NCI-H69 (cell line): ENCODE measurements around the gene NKX1-1.

Source experiments
- DNase-seq: peaks from one replicate; lab custom pipeline; 2025; lab: John Stamatoyannopoulos, UW

NKX1-1 gene

DNA sequence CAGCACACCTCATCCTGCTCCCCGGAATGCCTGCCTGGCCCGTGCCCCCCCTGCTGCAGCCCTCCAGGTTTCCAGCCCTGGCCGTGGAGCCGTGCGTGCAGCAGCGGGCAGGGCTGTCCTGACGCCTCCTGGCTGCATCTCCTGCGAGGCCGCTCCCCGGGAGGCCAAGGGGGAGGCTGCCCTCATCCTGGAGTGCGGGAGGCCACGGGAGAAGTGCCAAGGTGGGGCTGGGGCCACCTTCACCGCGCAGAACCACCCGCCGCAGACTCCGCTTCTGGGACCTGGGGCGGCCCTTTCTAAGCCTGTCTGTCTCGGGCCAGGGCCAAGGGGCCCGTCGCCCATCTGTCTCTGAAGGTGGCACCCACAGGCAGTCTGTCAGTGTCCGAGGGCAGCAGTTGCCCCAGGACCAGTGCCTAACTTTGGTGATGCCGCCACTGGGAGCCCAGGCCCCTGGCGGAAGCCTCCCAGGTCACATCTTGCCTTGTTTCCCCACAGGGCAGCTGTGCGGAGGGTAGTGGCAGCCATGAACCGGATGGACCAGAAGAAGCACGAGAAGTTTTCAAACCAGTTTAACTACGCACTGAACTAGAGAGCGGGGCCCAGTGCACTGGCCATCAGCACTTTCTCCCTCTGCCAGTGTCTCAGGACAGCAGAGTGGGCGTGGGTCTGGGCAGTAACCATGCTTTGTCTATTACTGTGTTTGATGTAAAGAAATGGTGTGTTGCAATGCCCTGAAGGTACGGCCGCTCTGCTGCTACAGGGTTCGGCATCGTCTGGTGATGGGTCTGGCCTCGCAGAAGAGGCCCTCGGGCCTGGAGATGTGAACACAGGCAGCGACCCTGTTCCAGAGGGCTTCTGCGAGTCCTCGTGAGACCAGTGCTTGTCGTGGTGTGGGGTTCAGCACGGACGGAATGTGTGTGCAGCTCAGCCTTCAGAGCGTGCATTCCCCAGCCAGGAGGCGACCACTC, 20.6 kb downstream of the NKX1-1 start:
- DNase-seq: no peak

DNA sequence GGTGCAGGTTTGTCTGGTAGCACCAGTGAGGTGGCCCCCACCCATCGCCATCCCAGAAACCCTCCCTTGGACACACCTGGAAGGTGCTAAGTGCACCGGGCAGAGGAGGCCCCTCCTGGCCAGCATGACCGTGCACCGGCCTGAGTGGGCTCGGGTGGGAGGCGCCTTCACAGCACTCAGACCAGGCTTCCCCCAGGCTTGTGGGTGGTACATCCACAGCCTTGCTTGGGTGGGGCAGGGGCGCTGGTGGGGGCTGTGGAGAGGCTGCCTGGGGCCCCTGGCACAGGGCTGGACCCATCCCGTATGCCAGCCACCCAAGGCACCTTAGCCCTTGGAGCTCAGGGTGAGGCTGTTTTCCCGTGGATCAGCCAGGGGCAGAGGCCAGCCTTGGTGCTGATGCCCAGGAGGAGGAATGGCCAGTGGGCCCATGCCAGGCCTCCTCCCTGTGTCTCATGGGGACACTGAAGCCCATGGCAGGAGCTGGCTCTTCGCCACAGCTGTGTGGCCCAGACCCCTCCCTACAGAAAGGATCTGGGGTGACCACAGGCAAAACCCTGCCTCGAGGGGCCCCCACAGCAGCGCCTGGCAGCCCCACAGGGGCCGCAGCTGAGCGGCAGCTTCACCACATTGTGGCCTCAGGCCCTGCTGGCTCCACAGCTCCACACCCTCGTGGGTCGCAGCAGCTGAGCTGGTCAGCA, 21.4 kb downstream of the NKX1-1 start:
- DNase-seq: no peak

DNA sequence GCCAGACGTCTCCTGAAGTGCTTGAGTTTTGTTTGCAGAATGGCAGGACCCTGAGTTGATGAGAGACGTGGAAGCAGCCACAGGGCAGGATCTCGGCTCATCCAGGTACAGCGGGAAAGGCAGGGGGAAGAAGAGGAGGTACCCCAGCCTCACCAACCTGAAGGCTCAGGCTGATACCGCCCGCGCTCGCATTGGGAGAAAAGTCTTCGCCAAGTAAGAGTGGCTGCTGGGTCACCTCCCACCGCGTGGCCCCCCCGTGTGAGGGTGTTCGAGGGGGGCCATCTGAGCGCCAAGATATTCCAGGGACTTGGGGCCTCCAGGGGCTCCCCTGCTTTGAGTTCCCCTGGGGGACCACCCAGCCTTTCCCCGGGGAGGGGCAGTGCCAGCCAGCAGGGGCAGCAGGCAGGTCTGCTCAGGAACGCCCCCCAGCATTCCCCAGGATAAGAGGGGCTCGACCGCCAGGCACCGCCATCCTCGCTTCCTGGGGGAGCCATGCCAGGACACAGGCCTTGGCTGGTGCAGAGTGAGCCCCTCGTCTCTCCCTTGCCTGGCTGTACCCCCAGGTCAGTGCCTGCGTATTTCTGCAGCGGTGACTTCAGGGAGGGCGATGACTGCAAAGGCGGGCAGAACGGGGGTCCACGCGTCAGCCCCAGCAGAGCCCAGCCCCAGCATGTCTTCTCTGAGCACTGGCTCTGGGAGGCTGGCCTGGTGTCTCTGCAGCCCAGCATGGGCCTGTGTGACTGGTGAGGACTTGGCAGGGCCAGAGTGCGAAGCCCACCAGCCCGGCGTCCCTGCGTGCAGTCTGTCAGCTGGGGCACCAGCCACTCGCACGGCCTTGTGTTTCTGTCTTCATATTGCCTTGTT, 22.3 kb downstream of the NKX1-1 start:
- no peak for DNase-seq

DNA sequence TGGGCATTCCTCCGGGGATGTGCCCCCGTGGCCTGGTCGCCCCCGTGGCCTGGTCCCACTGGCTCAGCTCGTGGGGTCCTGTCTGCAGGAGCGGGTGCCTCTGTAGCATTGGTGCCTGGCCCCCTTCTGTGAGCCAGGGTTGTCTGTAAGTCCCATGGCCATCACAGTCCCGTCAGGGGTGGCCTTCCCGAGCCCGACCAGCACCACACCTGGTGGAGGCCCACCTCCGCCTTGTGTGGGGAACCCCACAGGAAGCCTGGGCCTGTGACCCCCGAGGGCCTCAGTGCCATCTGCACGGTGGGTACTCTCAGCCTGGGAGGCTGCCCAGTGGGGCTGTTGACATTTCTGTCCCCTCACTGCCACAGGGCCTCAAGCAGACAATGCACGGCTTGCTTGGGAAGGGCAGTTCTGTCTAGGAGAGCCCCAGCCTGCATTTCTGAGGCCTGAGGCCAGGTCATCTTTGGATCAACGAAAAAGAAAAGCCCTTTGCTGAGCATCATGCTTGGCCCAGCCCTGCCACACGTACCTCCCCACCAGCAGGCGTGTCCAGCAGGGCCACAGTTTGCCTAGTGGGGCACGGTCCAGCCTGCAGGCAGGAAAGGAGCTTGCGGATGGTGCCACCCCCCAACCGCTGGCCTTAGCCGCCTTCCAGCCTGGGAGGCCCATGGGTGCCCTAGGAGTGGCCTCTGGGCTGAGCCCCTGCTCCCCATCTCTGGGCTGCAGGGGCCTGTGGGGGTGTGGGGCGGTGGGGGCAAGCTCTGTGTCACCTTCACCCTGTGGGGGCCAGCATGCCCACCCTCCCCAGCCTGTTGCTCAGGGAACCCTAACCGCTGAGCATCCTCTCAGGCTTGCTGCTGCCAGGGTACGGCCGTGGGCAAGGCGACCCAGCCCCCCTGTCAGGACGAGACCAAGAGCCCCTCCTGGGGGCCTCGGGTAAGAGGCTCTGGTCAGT, 23.2 kb downstream of the NKX1-1 start:
- no peak for DNase-seq

DNA sequence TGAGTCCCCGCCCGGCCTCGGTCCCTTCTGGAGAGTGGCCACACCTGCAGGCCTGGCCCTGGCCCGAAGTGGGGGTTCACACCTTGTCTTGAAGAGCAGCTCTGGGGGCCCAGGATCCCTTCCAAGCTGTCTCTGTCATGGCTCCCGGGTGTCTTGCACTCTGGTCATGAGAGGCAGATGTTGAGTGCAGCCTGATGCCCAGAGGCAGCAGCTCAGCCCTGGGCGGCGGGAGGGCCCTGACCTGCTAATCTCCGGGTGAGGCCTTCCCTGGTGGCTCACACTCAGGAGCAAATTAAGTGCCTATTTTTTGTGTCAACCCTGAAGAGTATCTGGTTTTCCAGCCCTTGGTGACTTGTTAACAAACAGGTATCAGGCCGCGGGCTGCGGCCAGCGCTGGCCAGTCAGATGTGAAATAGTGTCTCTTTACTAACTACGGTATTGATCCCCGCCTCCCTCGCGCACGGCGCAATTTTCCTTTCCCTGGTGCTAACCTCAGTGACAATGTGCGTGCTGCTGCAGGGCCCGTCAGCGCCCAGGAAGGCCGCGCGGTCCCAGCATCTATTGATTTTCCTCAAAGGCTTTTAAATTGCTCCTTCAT, 24.2 kb downstream of the NKX1-1 start:
- DNase-seq: no peak

DNA sequence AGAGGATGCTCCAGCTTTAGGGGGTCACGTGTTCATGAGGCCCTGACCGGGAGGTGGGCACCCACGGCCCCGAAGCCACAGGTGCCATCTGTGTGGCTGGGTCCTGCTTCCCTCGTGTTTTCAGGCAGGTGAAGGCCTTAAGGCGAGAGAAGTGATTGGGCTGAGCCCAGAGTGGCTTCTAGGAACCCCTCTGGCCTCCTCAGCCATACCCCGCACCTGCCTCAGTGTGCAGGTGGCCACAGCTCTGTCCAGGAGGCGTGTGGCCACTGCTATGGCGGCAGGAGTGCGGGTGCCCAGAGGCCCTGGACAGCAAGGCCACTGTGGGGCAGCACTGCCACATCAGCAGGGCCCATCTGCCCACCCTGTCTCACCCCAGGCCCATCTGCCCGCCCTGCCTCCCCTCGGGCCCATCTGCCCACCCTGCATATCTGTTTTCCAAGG, 25.0 kb downstream of the NKX1-1 start:
- no peak for DNase-seq

DNA sequence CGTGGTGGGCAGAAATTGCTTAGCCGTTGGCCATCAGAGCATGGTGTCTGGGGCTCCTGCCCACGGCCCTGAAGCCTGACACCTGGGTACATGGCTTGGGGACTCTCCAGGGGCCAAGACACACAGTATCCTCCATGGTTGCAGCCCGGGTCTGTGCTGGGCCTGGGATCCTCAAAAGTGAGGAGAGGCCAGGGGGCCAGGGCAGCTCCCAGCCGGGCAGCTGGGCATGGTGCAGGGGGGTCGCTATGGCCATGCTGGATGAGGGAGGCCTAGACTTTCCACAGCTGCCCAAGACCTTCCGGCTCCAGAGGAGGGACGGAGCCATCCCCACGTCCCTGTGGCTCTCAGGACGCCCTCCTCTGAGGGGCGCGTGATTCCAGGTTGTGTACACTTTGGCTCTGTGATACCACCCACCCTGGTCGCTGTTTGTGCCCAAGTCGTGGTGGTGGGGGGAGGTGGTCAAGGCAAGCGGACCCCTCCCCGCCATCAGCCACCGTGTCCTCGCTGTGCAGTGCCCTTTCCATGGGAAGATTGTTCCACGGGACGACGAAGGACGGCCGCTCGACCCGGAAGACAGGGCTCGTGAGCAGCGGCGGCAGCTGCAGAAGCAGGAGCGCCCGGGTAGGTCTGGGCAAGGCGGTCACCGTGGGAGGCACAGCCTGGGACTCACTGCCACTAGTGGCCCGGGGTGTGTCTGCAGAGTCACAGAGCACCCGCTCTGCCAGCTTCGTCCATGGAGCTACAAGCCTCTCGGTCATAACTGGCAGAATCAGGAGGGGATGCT, 25.7 kb downstream of the NKX1-1 start:
- no peak for DNase-seq

DNA sequence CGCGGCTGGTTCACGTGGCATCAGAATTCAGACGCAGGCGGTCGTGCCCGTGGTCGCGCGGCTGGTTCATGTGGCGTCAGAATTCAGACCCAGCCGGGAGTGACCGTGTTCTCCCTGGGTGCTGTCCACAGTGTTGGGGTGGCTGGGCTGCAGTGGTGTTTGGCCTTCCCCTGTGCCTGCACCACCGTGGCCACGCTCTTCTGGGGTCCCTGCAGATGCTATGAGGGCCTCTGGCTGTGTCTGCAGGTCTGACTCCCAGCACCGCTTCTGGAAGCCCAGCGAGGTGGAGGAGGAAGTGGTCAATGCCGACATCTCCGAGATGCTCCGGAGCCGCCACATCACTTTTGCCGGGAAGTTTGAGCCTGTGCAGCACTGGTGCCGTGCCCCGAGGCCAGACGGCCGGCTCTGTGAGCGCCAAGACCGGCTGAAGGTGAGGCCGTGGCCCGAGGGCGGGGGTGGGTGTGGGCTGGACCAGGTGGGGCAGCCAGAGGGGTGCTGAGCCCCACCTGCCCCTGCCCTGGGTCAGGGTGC, 26.4 kb downstream of the NKX1-1 start:
- DNase-seq: no peak

DNA sequence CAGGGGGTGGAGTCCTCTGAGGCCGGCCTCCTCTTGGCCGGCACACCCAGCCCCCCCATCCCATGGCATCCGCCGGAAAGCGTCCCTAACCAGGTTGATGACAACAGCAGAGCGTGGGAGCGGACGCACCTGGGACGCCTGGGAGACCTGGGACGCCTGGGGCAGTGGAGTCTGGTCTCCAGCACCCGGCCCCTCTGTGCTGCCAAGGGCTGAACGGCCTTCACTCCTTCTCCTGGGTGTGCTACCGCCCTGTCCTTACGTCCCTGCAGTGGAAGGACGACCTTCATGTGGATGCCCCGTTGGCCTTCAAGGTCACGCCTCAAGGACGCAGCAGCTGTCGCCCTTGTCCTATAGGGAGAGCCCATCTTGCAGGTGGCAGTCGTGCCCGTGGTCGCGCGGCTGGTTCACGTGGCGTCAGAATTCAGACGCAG, 26.9 kb downstream of the NKX1-1 start:
- no peak for DNase-seq

DNA sequence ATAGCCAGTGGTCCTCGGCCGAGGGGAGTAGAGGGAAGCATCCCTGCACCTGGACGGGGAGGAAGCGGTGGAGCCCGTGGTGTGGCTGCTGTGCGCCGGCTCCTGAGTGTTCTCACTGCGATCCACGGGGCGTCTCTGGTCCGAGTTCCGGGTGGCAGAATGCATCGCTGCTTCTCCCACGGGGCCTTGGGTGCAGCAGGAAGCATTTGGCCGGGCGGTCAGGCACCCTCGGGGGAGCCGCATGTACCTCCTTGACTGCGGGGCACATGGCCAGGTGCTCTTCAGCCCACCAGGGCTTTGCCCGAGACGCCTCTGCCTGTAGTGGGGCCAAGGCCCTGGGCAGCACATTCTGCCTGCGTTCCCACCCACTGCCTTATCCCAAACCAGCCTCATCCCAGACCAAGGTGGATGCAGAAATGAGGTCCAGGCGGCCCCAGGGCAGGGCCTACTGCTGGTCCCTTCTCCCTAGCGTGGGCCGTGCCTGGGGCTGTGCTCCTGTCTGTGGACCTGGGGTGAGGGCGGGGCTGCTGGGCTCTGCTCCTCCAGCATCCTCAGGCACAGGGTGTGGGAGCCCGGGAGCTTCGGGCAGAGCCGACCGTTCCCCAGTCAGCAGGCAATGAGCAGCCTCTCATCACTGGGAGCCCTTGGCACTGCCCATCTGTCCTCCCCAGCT, 27.5 kb downstream of the NKX1-1 start:
- no peak for DNase-seq

DNA sequence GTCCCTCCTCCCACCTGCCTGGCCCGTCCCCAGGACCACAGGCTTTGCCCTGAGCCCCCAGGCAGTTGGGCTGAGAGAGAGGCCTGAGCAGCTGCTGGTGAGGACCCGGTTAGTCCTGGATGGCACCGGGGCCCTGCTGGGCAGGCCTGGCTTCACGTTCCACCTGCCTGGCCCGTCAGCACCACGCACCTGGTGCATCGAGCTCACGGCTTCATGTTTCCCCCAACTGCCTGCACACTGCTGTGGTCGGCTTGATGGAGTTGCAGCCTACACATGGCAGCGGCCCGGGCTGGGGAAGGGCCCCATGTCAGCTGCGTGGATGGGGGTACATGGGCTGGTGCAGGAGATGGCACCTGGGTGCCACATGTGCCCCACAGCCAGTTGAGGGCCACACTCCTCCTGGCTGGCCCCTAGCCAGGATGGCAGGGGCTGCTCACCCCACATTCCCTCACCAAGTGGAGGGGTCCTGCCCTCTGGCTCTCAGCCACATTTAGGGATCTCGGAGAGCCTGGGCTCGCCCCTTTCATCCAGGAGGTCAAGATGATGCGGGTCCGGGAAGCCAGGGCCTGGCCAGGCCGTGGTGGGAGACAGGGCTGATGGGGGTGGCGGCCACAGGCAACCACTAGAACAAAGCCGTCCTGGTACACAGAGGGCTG, 28.5 kb downstream of the NKX1-1 start:
- no peak for DNase-seq

DNA sequence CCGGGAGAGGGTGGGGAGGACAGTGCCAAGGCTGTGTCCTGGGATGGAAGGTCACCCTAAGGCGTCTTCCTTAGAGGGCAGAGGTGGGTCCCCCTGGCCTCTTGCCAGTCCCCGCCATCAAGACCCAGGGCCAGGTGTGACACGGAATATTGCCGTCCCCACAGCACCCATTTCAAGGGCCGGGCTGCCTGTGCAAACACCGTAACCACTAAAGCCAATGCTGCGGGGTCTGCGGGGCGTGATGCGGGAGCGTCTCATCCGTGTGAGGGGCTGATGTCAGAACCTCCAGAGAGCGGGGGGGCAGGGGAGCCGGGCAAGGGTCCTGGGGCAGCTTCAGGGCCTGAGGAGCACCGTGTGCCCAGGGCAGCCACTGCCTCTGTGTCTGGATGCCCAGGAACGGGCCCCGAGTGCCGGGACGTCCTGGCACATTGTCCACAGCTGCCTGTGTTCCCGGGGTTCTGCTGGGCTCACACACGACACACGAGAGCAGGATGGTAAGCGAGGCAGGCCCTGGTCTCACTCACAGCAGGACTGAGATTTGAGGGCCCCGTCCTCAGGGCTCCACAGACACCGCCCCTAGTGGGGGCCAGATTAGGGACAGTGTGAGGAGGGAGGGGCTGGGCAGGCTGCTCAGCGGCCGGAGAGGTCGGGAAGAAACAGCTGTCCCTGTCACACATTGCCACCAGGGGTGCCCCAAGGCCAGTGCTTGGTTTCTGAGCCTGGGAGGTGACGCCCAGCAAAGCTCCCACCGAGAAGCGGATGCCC, 29.2 kb downstream of the NKX1-1 start:
- no peak for DNase-seq

DNA sequence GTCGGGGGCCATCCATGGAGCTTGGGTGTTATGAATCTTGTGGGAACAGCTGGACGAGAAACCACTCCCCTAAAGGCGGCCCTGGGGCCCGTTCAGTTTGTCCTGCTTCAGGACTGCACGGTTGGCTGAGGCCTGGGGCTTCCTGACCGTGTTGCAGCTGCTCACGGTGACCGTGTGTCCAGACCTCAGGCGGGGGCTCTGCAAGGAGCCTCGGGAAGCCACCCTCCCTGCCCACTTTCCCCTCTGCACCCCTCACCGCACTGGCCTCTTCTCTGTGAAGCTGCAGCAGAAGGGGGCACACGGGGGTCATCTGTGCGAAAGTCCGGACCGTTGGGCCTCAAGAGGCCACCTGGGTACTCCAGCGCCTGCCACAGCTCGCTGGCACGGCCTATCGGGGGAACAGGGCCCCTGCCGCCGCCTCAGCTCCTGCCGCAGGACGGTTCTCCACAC, 29.8 kb downstream of the NKX1-1 start:
- no peak for DNase-seq

DNA sequence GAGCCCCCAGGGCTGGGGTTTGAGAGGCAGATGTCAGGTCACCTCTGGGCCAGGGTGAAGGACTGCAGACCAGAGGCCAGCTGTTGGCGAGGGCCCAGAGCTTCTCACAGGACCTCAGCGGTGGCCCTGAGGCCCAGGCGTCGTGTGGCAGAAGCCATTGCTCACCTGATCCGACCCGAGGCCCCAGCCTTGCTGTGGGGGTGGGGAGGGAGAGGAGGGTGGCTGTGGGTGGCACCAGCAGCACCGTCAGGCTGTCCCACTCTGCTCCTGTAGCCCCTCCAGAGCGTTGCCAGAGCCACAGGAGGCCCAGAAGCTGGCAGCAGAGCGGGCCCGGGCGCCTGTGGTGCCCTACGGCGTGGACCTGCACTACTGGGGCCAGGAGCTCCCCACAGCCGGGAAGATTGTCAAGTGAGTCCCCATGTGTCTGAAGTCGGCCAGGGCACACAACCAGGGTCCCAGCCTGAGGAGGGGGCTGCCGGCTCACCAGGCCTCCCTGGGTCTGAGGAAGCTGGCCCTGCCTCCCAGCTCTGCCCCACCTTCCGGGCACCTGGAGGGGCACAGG, 30.4 kb downstream of the NKX1-1 start:
- no peak for DNase-seq

DNA sequence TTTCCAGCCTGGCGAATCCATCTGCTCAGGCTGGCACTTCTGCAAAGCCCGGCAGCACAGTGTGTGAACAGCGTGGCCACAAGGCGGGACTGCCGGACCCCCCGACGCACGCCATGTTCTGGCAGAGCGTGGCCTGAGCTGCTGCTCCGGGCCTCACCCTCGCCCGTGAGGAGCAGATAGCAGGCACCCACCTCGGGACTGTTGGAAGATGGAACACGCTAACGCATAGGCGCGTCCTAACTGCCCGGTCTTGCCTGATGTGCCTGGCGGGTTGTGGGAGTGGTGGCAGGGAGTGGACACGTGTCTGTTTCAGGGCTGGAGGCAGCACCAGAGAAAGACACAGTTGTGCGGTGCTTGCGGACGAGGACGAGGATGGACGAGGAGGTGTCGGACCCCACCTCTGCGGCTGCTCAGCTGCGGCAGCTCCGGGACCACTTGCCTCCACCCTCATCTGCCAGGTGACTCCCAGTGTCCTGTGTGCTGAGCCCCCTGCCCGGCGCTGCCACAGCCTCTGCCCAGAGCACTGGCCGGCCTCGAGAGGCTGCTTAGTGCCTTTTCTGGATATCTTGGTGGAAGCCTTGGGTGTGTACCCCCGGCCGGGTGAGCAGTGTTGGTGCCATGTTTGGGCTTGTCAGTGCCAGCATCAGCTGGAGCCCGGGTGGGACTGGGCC, 31.1 kb downstream of the NKX1-1 start:
- no peak for DNase-seq

DNA sequence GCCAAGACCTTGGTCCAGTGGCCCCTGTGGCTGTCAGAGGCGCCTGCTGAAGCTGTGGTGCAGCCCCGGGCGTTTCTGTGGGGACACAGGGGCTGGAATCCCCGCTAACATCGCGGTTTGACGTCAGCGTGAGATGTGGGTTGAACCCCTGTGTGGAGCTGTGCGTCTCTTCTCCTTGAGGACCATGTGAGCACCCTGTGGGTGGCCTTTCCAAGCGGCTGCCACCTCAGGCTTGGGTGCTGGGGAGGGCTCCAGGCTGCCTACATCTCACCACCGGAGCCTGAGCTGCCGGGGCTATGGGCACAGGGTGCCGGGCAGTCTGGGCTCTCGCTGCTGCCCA, 31.6 kb downstream of the NKX1-1 start:
- DNase-seq: no peak
